ENCODE measurements around the gene NUAK1. TPM values are rescaled to one million over a fixed set of nuclear protein-coding genes. Genes with fewer than 3 reads are reported as not detected.

Gene NUAK1
- total RNA-seq, 1 experiment from 2014 or later: 2.6 TPM

GRCh38 chr12:106015646-106016045, 123.1 kb downstream of the NUAK1 start:
- no peak for DNase-seq (ENCODE audit: unreplicated experiment)
- intact Hi-C loops (cut with micrococcal nuclease): no loop called here
- POLR2A ChIA-PET: no interaction called here
- peaks cover 22% of the 10 kb centered on the region for H3K9me3 Mint-ChIP-seq (ENCODE audit: unreplicated experiment)
- no peaks in the 10 kb centered on the region for H3K4me1 Mint-ChIP-seq (ENCODE audit: insufficient read depth, unreplicated experiment)
- CTCF ChIA-PET: interaction anchor here (1.5 kb wide), 1 partner anchor 10 kb away, joined by 6 read pairs; no protein-coding TSS in a partner anchor
- no peak overlapping the region for H3K27ac Mint-ChIP-seq (ENCODE audit: low read depth, unreplicated experiment)
- TF ChIP-seq, protein P1, sequence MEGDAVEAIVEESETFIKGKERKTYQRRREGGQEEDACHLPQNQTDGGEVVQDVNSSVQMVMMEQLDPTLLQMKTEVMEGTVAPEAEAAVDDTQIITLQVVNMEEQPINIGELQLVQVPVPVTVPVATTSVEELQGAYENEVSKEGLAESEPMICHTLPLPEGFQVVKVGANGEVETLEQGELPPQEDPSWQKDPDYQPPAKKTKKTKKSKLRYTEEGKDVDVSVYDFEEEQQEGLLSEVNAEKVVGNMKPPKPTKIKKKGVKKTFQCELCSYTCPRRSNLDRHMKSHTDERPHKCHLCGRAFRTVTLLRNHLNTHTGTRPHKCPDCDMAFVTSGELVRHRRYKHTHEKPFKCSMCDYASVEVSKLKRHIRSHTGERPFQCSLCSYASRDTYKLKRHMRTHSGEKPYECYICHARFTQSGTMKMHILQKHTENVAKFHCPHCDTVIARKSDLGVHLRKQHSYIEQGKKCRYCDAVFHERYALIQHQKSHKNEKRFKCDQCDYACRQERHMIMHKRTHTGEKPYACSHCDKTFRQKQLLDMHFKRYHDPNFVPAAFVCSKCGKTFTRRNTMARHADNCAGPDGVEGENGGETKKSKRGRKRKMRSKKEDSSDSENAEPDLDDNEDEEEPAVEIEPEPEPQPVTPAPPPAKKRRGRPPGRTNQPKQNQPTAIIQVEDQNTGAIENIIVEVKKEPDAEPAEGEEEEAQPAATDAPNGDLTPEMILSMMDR (IDR thresholded peaks at IDR 0.05; ENCODE audit: unreplicated experiment): no peak
- H3K36me3 Mint-ChIP-seq (ENCODE audit: insufficient read depth, unreplicated experiment): no peaks in the 10 kb centered on the region
- H3K4me3 Mint-ChIP-seq (ENCODE audit: unreplicated experiment): no peak overlapping the region
- no TSS peak for BruUV-seq (replicated peaks)
- H3K27me3 Mint-ChIP-seq (ENCODE audit: insufficient read depth, unreplicated experiment): no peaks in the 10 kb centered on the region

DNA sequence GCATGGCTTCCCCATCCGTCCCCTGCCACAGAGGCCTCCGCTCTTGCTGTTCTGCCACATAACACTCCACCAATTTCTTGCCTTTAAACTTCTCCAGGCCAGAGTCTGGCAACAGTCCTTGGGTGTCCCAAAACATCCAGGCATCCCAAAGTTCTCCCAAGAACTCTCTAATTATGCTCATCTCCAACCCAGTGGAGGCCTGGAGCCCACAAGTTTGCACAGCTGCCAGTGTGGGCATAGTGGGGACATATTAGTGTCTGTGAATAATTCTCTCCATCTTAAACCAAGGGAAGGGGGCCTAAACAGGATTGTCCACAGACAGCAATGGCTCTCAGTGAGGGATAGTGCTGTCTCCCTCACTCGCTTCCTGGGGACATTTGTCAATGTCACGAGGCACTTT, 124.8 kb downstream of the NUAK1 start:
- H3K9me3 Mint-ChIP-seq (ENCODE audit: unreplicated experiment): peaks cover 11% of the 10 kb centered on the region
- no peak for DNase-seq (ENCODE audit: unreplicated experiment)
- TF ChIP-seq, protein P1 (IDR thresholded peaks at IDR 0.05; ENCODE audit: unreplicated experiment): no peak
- no peaks in the 10 kb centered on the region for H3K27me3 Mint-ChIP-seq (ENCODE audit: insufficient read depth, unreplicated experiment)
- H3K4me3 Mint-ChIP-seq (ENCODE audit: unreplicated experiment): no peak overlapping the region
- ChIA-PET POLR2A (no interaction called here), CTCF (no interaction called here)
- no peak overlapping the region for H3K27ac Mint-ChIP-seq (ENCODE audit: low read depth, unreplicated experiment)
- H3K4me1 Mint-ChIP-seq (ENCODE audit: insufficient read depth, unreplicated experiment): no peaks in the 10 kb centered on the region
- intact Hi-C loops (cut with micrococcal nuclease): no loop called here
- no TSS peak for BruUV-seq (replicated peaks)
- H3K36me3 Mint-ChIP-seq (ENCODE audit: insufficient read depth, unreplicated experiment): no peaks in the 10 kb centered on the region

Other genes with a start within 250 kb of the NUAK1 start
- gene CKAP4, start 109.1 kb upstream of the NUAK1 start, total RNA-seq (2022): 101 and 118 TPM in 2 replicates
- gene TCP11L2, start 163.8 kb upstream of the NUAK1 start, total RNA-seq (2022): 10.2 and 11.4 TPM in 2 replicates
- gene POLR3B, start 218.8 kb upstream of the NUAK1 start, total RNA-seq (2022): 11.1 and 15.7 TPM in 2 replicates